Fibroblast of lung (primary cell): ENCODE results near the gene NOC4L.

ENCODE experiments used
- EZH2 ChIP-seq: IDR thresholded peaks from 2 replicates; pipeline ENCODE4 v1.5.1; 2012; ENCODE audit warnings: low read length, control low read depth, mild to moderate bottlenecking; ENCODE audit errors: missing control alignments
- TF ChIP-seq, protein P1 (sequence below), 2 donors: IDR thresholded peaks in 1 of 2; conservative IDR thresholded peaks in 1 of 2; 1 replicate in 1 of 2; 2 replicates in 1 of 2; pipeline ENCODE4 v1.5.1; 2011 to 2012; ENCODE audit warnings: low read length in 2 of 2, control low read depth in 1 of 2, inconsistent platforms in 1 of 2, low read depth in 1 of 2, mild to moderate bottlenecking in 1 of 2

DNA sequence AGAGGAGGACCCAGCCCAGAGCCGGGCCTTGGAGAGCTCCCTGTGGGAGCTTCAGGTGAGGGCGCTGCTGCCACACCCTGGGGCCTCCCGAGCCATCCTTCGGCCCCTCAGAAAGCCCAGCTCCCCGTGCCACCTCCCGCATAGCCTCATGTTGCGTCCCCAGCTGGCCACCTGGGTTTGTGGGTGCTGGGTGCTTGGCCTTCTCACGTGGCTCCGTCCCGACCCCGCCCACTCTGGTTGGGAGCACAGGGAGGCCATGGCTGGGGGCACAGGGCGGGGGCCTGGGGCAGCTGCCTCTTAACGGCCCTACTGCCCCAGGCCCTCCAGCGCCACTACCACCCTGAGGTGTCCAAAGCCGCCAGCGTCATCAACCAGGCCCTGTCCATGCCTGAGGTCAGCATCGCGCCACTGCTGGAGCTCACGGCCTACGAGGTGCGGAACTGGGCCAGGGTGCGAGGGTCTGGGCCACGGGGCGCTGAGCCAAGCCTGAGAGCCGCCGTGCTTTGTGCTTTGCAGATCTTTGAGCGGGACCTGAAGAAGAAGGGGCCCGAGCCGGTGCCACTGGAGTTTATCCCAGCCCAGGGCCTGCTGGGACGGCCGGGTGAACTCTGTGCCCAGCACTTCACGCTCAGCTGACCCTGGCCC lies 7.6 kb downstream of the NOC4L start:
- TF ChIP-seq, protein P1, sequence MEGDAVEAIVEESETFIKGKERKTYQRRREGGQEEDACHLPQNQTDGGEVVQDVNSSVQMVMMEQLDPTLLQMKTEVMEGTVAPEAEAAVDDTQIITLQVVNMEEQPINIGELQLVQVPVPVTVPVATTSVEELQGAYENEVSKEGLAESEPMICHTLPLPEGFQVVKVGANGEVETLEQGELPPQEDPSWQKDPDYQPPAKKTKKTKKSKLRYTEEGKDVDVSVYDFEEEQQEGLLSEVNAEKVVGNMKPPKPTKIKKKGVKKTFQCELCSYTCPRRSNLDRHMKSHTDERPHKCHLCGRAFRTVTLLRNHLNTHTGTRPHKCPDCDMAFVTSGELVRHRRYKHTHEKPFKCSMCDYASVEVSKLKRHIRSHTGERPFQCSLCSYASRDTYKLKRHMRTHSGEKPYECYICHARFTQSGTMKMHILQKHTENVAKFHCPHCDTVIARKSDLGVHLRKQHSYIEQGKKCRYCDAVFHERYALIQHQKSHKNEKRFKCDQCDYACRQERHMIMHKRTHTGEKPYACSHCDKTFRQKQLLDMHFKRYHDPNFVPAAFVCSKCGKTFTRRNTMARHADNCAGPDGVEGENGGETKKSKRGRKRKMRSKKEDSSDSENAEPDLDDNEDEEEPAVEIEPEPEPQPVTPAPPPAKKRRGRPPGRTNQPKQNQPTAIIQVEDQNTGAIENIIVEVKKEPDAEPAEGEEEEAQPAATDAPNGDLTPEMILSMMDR (conservative IDR thresholded peaks at IDR 0.05 in 1 of 2, IDR thresholded peaks at IDR 0.05 in 1 of 2; ENCODE audit: low read depth in 1 of 2, low read length in 2 of 2): no peak
- no peak for TF ChIP-seq EZH2
